Astrocyte (in vitro differentiated cells and primary cell): Measurements from ENCODE around the gene ARSG. TPM values are rescaled to one million over a fixed set of nuclear protein-coding genes. Genes with fewer than 3 reads are reported as not detected.

ENCODE experiments used
- DNase-seq: peaks from one replicate; pipeline ENCODE4 v3.0.0-alpha.2; 2010; ENCODE audit warnings: low read depth
- FAIRE-seq: peaks from 2 replicates; lab custom pipeline; 2011; peaks lifted over from hg19 to GRCh38; lab: Jason Lieb, UNC
- H2AFZ ChIP-seq: 2 replicates; pipeline ENCODE4 v1.6.0; 2012; ENCODE audit warnings: low read depth, low read length, inconsistent platforms
- H3K27ac ChIP-seq: 2 replicates; pipeline ENCODE4 v1.5.1; 2011; ENCODE audit warnings: low read depth, low read length, inconsistent platforms
- H3K27me3 ChIP-seq: 2 replicates; pipeline ENCODE4 v1.6.0; 2011; ENCODE audit warnings: low read length, inconsistent platforms; ENCODE audit not compliant: insufficient read depth
- H3K36me3 ChIP-seq: 2 replicates; pipeline ENCODE4 v1.5.1; 2011; ENCODE audit warnings: low read length, inconsistent platforms; ENCODE audit not compliant: insufficient read depth
- H3K4me1 ChIP-seq: 2 replicates; pipeline ENCODE4 v1.5.1; 2011; ENCODE audit warnings: low read length, inconsistent platforms; ENCODE audit not compliant: insufficient read depth
- H3K4me2 ChIP-seq: 2 replicates; pipeline ENCODE4 v1.6.0; 2012; ENCODE audit warnings: low read length, inconsistent platforms
- H3K4me3 ChIP-seq: 2 replicates; pipeline ENCODE4 v1.5.1; 2011; ENCODE audit warnings: low read depth, mild to moderate bottlenecking, low read length, inconsistent platforms; ENCODE audit not compliant: insufficient read depth
- H3K79me2 ChIP-seq: 2 replicates; pipeline ENCODE4 v1.6.0; 2012; ENCODE audit warnings: mild to moderate bottlenecking, low read length, inconsistent platforms; ENCODE audit not compliant: insufficient read depth
- H3K9ac ChIP-seq: 2 replicates; pipeline ENCODE4 v1.6.0; 2012; ENCODE audit warnings: mild to moderate bottlenecking, low read length, inconsistent platforms
- H3K9me3 ChIP-seq: 2 replicates; pipeline ENCODE4 v1.5.1; 2012; ENCODE audit warnings: low read depth, mild to moderate bottlenecking, low read length, inconsistent platforms; ENCODE audit not compliant: insufficient read depth
- H4K20me1 ChIP-seq: 2 replicates; pipeline ENCODE4 v1.6.0; 2012; ENCODE audit warnings: low read length, inconsistent platforms; ENCODE audit not compliant: insufficient read depth
- H3K27ac Mint-ChIP-seq: one replicate; pipeline ENCODE4 v1.8.0; 2021; ENCODE audit warnings: mild to moderate bottlenecking, mixed read lengths; ENCODE audit not compliant: unreplicated experiment
- H3K27me3 Mint-ChIP-seq: one replicate; pipeline ENCODE4 v1.8.0; 2021; ENCODE audit warnings: low read depth, mixed read lengths; ENCODE audit not compliant: unreplicated experiment
- H3K36me3 Mint-ChIP-seq: one replicate; pipeline ENCODE4 v1.8.0; 2021; ENCODE audit warnings: low read depth, mixed read lengths; ENCODE audit not compliant: unreplicated experiment
- H3K4me1 Mint-ChIP-seq: one replicate; pipeline ENCODE4 v1.8.0; 2021; ENCODE audit warnings: low read depth, mixed read lengths; ENCODE audit not compliant: unreplicated experiment
- H3K4me3 Mint-ChIP-seq: one replicate; pipeline ENCODE4 v1.8.0; 2021; ENCODE audit warnings: mild to moderate bottlenecking, moderate library complexity, mixed read lengths; ENCODE audit not compliant: unreplicated experiment
- H3K9me3 Mint-ChIP-seq: one replicate; pipeline ENCODE4 v1.8.0; 2021; ENCODE audit warnings: mild to moderate bottlenecking, mixed read lengths; ENCODE audit not compliant: unreplicated experiment
- EZH2 ChIP-seq: IDR thresholded peaks from 2 replicates; pipeline ENCODE4 v1.6.1; 2012; ENCODE audit warnings: mild to moderate bottlenecking, low read length, inconsistent platforms; ENCODE audit not compliant: insufficient read depth
- total RNA-seq: library from RNA; stranded (reverse); gene quantifications from 2 replicates; pipeline ENCODE4 v1.2.1, GENCODE V29; 2021
- TF ChIP-seq, protein P1 (sequence below): IDR thresholded peaks from 2 replicates; pipeline ENCODE4 v1.5.1; 2011; ENCODE audit warnings: low read depth, mild to moderate bottlenecking, inconsistent platforms, low read length, moderate library complexity; ENCODE audit not compliant: insufficient read depth

Gene ARSG
- total RNA-seq, 1 donor from 2014 or later = 2.6 TPM

DNA sequence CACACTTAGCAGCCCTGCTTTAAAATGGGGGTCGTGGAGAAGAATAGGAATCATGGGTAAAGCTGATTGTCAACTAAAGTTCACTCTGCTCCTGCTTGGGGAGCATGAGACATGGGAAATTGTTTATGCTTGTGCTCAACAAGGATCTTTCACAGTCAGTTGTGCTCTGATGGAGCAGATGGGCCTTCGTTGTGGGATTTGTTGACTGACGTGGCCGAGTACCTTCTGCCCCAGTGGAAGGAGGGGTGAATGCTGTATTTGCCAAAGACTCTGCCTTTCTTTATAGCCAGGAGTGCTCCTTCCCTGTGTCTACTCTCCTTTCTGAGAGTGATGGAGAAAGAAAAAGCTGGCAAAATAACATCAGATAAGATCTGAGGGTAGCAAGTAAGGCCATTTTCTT is 11.4 kb downstream of the ARSG start:
- H3K4me3 Mint-ChIP-seq = no peak overlapping the region
- H4K20me1 ChIP-seq = no peaks in the 10 kb centered on the region

DNA sequence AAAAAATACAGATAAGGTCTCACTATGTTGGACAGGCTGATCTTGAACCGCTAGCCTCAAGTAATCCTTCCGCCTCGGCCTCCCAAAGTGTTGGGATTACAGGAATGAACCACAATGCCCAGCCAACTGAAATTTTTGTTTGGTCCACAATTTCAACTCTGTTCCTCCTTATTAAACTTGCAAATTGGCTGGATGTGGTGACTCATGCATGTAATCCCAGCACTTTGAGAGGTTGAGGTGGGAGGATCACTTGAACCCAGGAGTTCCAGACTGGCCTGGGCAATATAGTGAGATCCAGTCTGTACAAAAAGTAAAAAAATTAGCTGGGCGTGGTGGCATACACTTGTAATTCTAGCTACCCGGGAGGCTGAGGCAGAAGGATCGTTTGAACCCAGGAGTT is 13.4 kb downstream of the ARSG start:
- Histone ChIP-seq H3K36me3 (no peaks in the 10 kb centered on the region), H3K27me3 (no peaks in the 10 kb centered on the region), H4K20me1 (no peaks in the 10 kb centered on the region), H3K9ac (no peak overlapping the region), H3K27ac (no peak overlapping the region), H3K79me2 (no peaks in the 10 kb centered on the region), H3K4me1 (peaks cover 9% of the 10 kb centered on the region), H3K4me2 (no peak overlapping the region), H3K9me3 (no peaks in the 10 kb centered on the region), H3K4me3 (no peak overlapping the region), H2AFZ (no peak overlapping the region)
- Mint-ChIP-seq H3K27me3 (peaks cover 7% of the 10 kb centered on the region), H3K9me3 (peaks cover 15% of the 10 kb centered on the region), H3K36me3 (peaks cover 14% of the 10 kb centered on the region), H3K4me1 (no peaks in the 10 kb centered on the region), H3K4me3 (no peak overlapping the region), H3K27ac (no peak overlapping the region)
- TF ChIP-seq EZH2 = no peak
- TF ChIP-seq, protein P1, sequence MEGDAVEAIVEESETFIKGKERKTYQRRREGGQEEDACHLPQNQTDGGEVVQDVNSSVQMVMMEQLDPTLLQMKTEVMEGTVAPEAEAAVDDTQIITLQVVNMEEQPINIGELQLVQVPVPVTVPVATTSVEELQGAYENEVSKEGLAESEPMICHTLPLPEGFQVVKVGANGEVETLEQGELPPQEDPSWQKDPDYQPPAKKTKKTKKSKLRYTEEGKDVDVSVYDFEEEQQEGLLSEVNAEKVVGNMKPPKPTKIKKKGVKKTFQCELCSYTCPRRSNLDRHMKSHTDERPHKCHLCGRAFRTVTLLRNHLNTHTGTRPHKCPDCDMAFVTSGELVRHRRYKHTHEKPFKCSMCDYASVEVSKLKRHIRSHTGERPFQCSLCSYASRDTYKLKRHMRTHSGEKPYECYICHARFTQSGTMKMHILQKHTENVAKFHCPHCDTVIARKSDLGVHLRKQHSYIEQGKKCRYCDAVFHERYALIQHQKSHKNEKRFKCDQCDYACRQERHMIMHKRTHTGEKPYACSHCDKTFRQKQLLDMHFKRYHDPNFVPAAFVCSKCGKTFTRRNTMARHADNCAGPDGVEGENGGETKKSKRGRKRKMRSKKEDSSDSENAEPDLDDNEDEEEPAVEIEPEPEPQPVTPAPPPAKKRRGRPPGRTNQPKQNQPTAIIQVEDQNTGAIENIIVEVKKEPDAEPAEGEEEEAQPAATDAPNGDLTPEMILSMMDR = no peak
- DNase-seq = no peak
- no peak for FAIRE-seq

More for the DNA sequence above, 11.4 kb downstream of the ARSG start:
- H3K27ac ChIP-seq = no peak overlapping the region
- Mint-ChIP-seq H3K27ac (no peak overlapping the region), H3K9me3 (peaks cover 10% of the 10 kb centered on the region), H3K36me3 (peaks cover 7% of the 10 kb centered on the region), H3K4me1 (no peaks in the 10 kb centered on the region), H3K27me3 (peaks cover 7% of the 10 kb centered on the region)
- TF ChIP-seq, protein P1 = no peak
- no peak for TF ChIP-seq EZH2
- no peaks in the 10 kb centered on the region for H3K27me3 ChIP-seq
- no peaks in the 10 kb centered on the region for H3K79me2 ChIP-seq
- FAIRE-seq (no peak), DNase-seq (no peak)
- H3K4me3 ChIP-seq = no peak overlapping the region
- H3K4me2 ChIP-seq = peak overlapping the region; percentile 19
- peak overlapping the region; percentile 21 for H2AFZ ChIP-seq
- H3K36me3 ChIP-seq = no peaks in the 10 kb centered on the region
- no peak overlapping the region for H3K9ac ChIP-seq
- H3K9me3 ChIP-seq = no peaks in the 10 kb centered on the region
- H3K4me1 ChIP-seq = peaks cover 9% of the 10 kb centered on the region

DNA sequence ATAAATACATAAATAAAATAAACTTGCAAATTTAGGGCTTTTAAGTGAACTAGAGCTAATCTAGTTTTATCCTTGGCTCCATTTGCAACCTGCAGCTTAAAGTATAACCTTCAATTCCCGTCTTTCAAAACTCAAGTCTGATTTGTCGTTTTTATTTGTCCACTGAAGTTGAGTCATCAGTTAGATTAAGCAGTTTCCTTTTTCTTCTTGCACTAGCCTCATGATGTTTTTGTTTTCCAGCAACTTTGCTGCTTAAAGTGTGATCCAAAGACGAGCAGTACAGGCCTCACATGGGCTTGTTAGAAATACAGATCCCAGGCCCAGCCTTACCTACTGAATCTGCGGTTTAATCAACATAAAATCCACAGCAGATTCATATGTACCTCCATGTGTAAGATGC is 13.8 kb downstream of the ARSG start:
- no peak overlapping the region for H3K27ac Mint-ChIP-seq
- H3K4me3 Mint-ChIP-seq = no peak overlapping the region
- no peaks in the 10 kb centered on the region for H4K20me1 ChIP-seq
- peaks cover 15% of the 10 kb centered on the region for H3K9me3 Mint-ChIP-seq
- no peak overlapping the region for H3K27ac ChIP-seq
- TF ChIP-seq, protein P1 = no peak
- TF ChIP-seq EZH2 = no peak
- H3K36me3 Mint-ChIP-seq = peaks cover 14% of the 10 kb centered on the region
- H3K27me3 Mint-ChIP-seq = peaks cover 7% of the 10 kb centered on the region
- FAIRE-seq (no peak), DNase-seq (no peak)
- H3K36me3 ChIP-seq = no peaks in the 10 kb centered on the region
- no peaks in the 10 kb centered on the region for H3K4me1 Mint-ChIP-seq
- no peak overlapping the region for H2AFZ ChIP-seq
- H3K27me3 ChIP-seq = no peaks in the 10 kb centered on the region
- H3K4me1 ChIP-seq = peaks cover 9% of the 10 kb centered on the region
- no peaks in the 10 kb centered on the region for H3K9me3 ChIP-seq
- no peak overlapping the region for H3K9ac ChIP-seq
- no peak overlapping the region for H3K4me3 ChIP-seq
- no peak overlapping the region for H3K4me2 ChIP-seq
- no peaks in the 10 kb centered on the region for H3K79me2 ChIP-seq
